HG03575 (cell line): ENCODE results near the gene SRC.

Source experiments
- ATAC-seq: cut with Tn5 transposase; IDR thresholded peaks from one replicate; pipeline ENCODE4 v1.9.1; 2021; ENCODE audit not compliant: unreplicated experiment, insufficient number of reproducible peaks, low FRiP score; ENCODE audit errors: extremely low read depth

The SRC gene

GRCh38 chr20:37403107-37404033, 57.4 kb downstream of the SRC start:
- ATAC-seq: no peak

GRCh38 chr20:37404461-37404890, 58.5 kb downstream of the SRC start:
- no peak for ATAC-seq

DNA sequence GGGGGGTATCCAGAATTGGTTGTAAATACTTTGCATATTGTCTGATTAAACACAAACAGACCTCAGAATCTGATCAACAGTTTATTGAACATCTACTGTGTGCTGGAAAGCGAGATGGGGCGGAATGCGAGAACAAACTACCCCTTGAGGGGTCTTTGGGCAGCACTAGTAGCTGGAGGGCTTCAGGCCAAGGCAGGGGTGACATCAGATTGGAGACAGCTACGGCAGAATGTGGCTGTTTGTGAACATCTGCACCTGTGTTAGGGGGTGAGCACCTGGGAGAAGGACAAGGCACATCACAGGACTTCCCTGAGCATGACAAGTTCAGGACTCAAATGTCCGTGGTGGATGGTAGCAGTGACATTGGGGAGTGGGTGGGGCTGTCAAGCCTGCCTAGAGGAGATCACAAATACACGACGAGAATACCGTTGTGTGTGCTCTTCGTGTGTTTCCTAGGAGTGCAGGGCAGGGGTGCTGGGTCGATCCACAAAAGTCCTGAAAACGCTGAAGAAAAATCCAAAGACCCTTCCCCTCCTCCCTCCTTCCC, 59.5 kb downstream of the SRC start:
- ATAC-seq: no peak

DNA sequence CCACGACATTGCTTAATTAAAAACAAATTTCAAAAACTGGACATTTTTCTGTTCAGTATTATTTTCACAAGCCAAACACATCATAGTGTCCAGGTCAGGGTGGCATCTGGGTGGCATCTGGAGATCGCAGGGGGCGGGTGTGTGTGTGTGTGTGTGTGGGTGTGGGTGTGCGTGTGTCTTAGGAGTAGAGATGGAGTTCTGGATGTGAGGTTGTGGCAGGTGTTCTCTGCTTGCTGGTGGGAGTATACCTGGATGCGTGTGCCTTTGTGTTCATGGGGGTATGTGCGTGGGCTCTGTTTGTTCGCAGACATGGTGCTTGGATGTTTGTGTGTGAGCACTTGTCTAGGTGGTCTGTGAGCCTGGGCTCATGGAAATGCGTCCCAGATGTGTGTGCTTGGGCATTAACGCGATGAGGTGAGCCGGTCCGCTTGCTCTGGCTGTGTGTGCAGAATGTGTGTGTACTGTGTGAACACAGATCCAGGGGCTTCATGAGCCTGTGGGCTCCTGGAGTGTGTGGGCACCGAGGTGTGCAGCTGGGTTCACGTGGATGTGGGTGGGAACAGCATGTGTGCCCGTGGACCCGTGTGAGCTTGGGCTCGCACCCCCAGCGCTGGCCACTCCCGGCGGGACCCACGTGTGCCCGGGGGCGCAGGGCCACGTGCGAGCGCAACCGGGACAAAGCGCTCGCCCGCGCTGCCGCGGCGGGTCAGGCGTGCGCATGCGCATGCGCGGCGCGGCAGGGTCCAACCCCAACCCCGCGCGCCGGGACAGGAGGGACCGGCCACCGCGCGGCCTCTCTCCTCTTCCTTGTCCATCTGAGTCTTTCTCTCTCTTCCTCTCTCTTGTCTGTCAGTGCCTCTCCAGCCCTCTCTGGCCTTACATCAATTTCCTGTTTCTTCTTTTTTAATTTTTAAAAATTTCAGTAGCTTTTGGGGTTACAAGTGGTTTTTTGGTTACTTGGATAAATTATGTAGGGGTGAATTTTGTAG, 60.4 kb downstream of the SRC start:
- no peak for ATAC-seq

GRCh38 chr20:37407019-37407566, 61.2 kb downstream of the SRC start:
- ATAC-seq: no peak

DNA sequence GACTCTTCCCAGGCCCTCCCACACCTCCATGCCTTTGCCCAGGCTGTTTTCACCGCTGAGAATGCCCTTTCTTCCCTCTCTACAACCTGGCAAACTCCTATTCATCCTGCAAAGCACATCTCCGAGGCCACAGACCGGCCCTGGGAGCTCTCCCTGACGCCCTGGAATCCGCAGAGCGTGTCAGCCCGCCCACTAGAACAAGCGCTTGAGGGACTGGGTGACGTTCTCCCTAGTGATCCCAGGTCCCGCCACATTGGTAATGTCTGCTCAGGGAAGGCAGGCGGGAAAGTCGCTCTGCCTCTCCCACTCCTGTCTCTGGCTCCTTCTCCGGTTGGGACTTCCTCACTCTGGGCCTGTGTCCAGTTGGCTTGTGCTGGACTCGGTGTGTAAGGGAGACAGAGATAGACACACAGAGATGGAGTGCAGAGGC, 61.6 kb downstream of the SRC start:
- no peak for ATAC-seq

- ATAC-seq: no peak
Observed at GRCh38 chr20:37408302-37409193, 62.6 kb downstream of the SRC start.

DNA sequence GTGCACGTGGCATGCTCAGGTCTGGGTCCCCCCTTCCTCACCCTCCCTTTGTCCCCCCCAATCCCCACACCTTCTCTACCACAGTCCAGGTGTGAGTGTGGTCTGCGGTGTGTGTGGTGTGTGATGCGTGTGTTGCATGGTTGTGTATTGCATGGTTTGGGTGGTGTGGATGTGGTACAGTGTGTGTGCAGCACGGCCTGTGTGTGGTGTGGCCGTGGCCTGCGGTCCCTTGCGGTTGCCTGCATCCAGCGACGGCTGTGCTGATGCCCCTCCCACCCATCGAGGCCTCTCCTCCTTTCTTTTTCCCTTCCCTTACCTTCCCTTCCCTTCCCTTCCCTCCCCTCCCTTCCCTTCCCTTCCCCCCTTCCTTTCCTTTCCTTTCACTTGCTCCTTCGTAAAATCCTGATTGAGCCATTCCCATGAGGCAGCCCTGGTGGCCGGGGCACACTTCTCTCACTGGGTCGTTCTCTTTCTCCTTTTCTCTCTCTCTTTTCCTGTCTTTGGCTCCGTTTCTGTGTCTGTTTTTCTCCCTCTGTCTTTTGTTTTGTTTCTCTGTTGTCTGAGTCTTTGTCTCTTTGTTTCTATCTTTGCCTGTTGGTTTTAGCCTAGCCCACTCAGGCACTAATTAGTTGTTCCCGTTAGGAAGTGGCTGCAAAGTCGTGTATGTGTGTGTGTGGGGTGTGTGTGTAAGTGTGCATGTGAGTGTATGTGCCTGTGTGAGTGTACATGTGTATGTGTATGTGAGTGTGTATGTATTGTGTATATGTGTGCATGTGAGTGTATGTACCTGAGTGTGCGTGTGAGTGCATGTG, 65.7 kb downstream of the SRC start:
- ATAC-seq: no peak

- no peak for ATAC-seq
Observed at GRCh38 chr20:37413023-37413334, 67.0 kb downstream of the SRC start.

DNA sequence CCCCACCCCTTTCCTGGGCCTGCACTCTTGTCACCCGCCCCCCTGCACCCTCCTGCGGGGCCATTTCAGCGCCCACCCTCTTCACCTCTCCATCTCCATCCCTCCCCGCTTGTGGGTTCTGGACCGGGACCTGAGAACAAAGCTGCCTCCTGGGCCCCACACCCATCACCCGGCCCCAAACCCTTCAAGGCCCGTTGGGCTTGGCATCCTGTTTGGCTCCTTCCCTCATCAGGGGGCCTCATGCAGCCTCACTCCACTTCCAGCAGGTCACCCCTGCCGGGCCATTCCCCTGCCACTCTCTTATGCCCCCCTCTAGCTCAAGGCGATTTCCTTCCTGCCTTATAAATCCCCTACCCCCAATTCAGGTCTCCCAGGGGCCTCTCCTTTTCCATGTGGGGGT, 67.4 kb downstream of the SRC start:
- ATAC-seq: no peak

GRCh38 chr20:37414224-37415035, 68.5 kb downstream of the SRC start:
- no peak for ATAC-seq

DNA sequence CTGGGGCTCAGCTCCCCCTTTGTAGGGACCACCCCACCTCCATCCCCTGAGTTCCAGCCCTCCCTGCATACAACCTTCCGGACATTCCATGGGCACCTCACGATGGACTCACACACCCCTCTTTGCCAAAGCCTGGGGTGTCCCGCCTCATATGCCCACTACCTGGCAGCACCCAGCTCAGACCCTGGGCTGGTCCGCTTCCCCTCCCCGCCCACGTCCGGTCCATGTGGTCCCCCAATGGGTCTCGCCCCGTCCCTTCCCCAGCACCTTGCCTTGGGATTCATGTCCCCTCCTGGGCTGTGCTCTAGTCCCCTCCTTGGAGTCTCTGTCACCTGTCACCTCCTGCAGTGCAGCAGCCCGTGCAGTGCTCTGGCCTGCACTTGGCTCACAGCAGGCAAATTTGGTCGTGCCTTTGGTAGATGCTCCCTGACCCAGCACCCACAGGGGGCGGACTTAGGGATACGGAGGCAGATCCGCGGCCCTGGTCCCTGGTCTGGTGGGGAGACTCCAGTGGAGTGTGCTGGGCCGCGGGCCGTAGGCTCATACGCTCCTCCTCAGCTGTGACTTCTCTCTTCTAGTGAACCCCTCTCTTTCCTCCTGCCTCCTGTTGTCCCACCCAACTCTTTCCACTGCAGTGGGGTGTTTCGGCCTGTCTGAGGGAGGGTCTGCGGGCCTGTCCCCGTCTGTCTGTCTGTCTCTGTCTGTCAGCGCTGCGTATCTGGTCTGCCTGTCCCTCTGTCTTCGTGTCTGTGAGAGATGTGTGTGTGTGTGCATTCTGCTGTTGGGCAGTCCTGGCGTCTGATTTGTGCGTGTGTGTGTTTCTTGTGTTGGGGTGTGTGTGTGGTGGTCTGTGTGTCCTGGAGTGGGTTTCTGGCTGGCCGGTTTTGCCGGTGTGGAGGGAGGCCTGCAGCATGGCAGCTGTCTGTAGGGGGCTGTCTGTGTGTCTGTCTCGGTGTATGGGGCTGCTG, 69.5 kb downstream of the SRC start:
- ATAC-seq: no peak

GRCh38 chr20:37416100-37416847, 70.3 kb downstream of the SRC start:
- no peak for ATAC-seq

DNA sequence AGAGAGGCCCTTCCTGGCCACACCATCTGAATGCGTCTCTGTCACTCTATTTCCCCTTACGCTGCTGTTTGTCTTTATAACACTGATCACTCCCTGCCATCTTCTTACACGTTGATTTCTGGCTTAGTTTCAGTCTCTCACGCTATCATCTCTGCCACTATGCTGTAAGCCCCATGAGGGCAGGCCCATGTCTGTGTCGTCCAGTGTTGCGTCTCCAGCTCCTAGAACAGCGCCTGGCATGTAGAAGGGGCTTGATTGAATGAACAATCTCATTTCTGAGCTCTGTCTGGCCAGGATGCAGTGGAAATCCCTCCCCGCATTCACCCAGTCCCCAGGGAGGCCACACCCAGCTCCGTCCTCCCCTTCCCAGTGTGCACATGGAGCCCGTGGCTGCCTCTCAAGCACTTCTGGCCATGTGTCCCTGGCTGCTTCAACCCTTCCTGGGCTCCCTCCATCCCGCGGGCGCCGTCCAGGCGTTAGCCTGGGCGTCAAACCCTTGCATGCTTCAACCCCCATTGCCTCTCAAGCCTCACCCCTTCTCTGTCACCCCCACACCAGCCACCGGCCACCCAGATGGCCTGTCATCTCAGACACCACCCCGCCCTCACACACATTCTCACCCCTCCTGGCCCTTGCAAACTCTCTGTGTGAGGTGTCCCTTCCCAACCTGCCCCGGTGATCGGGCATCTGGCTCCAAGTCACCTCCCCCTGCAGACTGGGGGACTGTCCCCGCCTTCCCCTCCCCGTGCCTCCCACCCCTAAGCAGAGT, 71.1 kb downstream of the SRC start:
- ATAC-seq: no peak
